WTC11 (cell line): ENCODE measurements around the gene STARD10. TPM values are rescaled to one million over a fixed set of nuclear protein-coding genes. Genes with fewer than 3 reads are reported as not detected.
"Not testable (repeated sequence)": the region's sequence is repeated elsewhere in the genome, so short reads cannot be mapped to it uniquely, and the experiment has no call there.

Experiments
- ATAC-seq: fragments of 200-7000 bp; cut with Tn5 transposase; 2 replicates; pipeline ENCODE4 v1.10.0; 2021; ENCODE audit warnings: mild to moderate bottlenecking, moderate library complexity
- CTCF ChIA-PET: fragments of 300-600 bp; sonication (Branson Sonifier 250); formaldehyde crosslinking; loops from one replicate; lab custom pipeline; 2021; ENCODE audit warnings: antibody characterized with exemption; lab: Charles Lee
- POLR2A ChIA-PET: fragments of 350-600 bp; sonication (Branson Sonifier 250); formaldehyde crosslinking; loops from one replicate; lab custom pipeline; 2021; ENCODE audit warnings: antibody characterized with exemption; lab: Charles Lee
- DNase-seq: peaks from one replicate; pipeline ENCODE4 v3.0.0; 2021; ENCODE audit warnings: low spot score
- H3K27ac Mint-ChIP-seq: 2 replicates; pipeline ENCODE4 v1.8.0; 2021; ENCODE audit warnings: mixed read lengths
- H3K27me3 Mint-ChIP-seq: 2 replicates; pipeline ENCODE4 v1.8.0; 2021; ENCODE audit warnings: low read depth, mild to moderate bottlenecking, moderate library complexity, mixed read lengths
- H3K36me3 Mint-ChIP-seq: 2 replicates; pipeline ENCODE4 v1.8.0; 2021; ENCODE audit warnings: mixed read lengths
- H3K4me1 Mint-ChIP-seq: 2 replicates; pipeline ENCODE4 v1.8.0; 2022; ENCODE audit warnings: mixed read lengths
- H3K4me3 Mint-ChIP-seq: 2 replicates; pipeline ENCODE4 v1.8.0; 2021; ENCODE audit warnings: mild to moderate bottlenecking, moderate library complexity, mixed read lengths
- H3K9me3 Mint-ChIP-seq: 2 replicates; pipeline ENCODE4 v1.8.0; 2021; ENCODE audit warnings: mixed read lengths
- GTF2I ChIP-seq: fragments of 250-450 bp; sonication (Bioruptor Pico); conservative IDR thresholded peaks from 2 replicates; pipeline ENCODE4 v1.4.0; 2021; ENCODE audit warnings: mild to moderate bottlenecking
- NR2C2 ChIP-seq: sonication (generic); formaldehyde crosslinking; IDR thresholded peaks from 2 replicates; pipeline ENCODE4 v1.8.0; 2022; ENCODE audit warnings: mild to moderate bottlenecking, missing genetic modification reagents
- RELA ChIP-seq: sonication (generic); formaldehyde crosslinking; IDR thresholded peaks from 2 replicates; pipeline ENCODE4 v1.8.1; 2022; ENCODE audit warnings: missing genetic modification reagents, mild to moderate bottlenecking, borderline replicate concordance
- total RNA-seq: library from RNA; stranded (reverse); gene quantifications from 3 replicates; pipeline ENCODE4 v1.2.3, GENCODE V29; 2021
- TF ChIP-seq, protein P1 (sequence below): sonication (generic); formaldehyde crosslinking; IDR thresholded peaks from 2 replicates; pipeline ENCODE4 v1.8.0; 2023; ENCODE audit warnings: missing genetic modification reagents, mild to moderate bottlenecking, borderline replicate concordance
- TF ChIP-seq, protein P2 (sequence below): sonication (generic); formaldehyde crosslinking; IDR thresholded peaks from 2 replicates; pipeline ENCODE4 v1.8.1; 2023; ENCODE audit warnings: mild to moderate bottlenecking, missing genetic modification reagents
- TF ChIP-seq, protein P3 (sequence below): sonication (generic); formaldehyde crosslinking; IDR thresholded peaks from 2 replicates; pipeline ENCODE4 v1.8.1; 2023; ENCODE audit warnings: mild to moderate bottlenecking, missing genetic modification reagents
- TF ChIP-seq, protein P4 (sequence below): sonication (generic); formaldehyde crosslinking; IDR thresholded peaks from 2 replicates; pipeline ENCODE4 v1.8.1; 2022; ENCODE audit warnings: missing genetic modification reagents, borderline replicate concordance
- TF ChIP-seq, protein P5 (sequence below): sonication (generic); formaldehyde crosslinking; conservative IDR thresholded peaks from 2 replicates; pipeline ENCODE4 v1.8.1; 2022; ENCODE audit warnings: mild to moderate bottlenecking, missing genetic modification reagents
- TF ChIP-seq, protein P6 (sequence below): sonication (generic); formaldehyde crosslinking; IDR thresholded peaks from 2 replicates; pipeline ENCODE4 v1.8.1; 2023; ENCODE audit warnings: mild to moderate bottlenecking, missing genetic modification reagents, borderline replicate concordance
- TF ChIP-seq, protein P7 (sequence below): sonication (generic); formaldehyde crosslinking; IDR thresholded peaks from 2 replicates; pipeline ENCODE4 v1.8.0; 2022; ENCODE audit warnings: mild to moderate bottlenecking, missing genetic modification reagents
- TF ChIP-seq, protein P8 (sequence below): sonication (generic); formaldehyde crosslinking; IDR thresholded peaks from 2 replicates; pipeline ENCODE4 v1.8.0; 2023; ENCODE audit warnings: mild to moderate bottlenecking, missing genetic modification reagents

Gene STARD10
- total RNA-seq, 1 experiment from 2014 or later = 32.0 TPM

DNA sequence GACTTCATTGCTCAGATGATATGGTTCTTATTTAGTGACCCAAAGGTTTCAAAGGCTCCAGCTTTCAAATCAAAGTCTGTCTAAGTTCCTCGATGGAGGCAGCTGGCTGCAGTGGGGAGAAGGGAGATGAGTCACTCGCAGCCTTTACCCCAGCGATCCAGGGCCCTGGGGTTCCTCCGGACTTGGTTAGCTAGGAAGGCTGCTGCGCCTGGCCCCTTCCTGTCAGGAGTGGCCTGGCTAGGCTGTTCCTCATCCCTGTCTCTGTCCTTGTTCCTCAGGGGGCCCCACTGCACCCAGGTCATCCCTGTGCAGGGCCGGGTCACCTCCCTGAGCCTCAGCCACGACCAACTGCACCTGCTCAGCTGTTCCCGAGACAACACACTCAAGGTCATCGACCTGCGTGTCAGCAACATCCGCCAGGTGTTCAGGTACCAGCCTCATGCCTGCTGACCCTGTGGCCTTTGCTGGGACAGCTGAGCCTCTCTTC lies 34.3 kb upstream of the STARD10 start (continued):
- TF ChIP-seq, protein P1, sequence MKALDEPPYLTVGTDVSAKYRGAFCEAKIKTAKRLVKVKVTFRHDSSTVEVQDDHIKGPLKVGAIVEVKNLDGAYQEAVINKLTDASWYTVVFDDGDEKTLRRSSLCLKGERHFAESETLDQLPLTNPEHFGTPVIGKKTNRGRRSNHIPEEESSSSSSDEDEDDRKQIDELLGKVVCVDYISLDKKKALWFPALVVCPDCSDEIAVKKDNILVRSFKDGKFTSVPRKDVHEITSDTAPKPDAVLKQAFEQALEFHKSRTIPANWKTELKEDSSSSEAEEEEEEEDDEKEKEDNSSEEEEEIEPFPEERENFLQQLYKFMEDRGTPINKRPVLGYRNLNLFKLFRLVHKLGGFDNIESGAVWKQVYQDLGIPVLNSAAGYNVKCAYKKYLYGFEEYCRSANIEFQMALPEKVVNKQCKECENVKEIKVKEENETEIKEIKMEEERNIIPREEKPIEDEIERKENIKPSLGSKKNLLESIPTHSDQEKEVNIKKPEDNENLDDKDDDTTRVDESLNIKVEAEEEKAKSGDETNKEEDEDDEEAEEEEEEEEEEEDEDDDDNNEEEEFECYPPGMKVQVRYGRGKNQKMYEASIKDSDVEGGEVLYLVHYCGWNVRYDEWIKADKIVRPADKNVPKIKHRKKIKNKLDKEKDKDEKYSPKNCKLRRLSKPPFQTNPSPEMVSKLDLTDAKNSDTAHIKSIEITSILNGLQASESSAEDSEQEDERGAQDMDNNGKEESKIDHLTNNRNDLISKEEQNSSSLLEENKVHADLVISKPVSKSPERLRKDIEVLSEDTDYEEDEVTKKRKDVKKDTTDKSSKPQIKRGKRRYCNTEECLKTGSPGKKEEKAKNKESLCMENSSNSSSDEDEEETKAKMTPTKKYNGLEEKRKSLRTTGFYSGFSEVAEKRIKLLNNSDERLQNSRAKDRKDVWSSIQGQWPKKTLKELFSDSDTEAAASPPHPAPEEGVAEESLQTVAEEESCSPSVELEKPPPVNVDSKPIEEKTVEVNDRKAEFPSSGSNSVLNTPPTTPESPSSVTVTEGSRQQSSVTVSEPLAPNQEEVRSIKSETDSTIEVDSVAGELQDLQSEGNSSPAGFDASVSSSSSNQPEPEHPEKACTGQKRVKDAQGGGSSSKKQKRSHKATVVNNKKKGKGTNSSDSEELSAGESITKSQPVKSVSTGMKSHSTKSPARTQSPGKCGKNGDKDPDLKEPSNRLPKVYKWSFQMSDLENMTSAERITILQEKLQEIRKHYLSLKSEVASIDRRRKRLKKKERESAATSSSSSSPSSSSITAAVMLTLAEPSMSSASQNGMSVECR (CRISPR knock-in tag) = no peak
- no peak for TF ChIP-seq RELA (CRISPR knock-in tag)
- TF ChIP-seq, protein P2, sequence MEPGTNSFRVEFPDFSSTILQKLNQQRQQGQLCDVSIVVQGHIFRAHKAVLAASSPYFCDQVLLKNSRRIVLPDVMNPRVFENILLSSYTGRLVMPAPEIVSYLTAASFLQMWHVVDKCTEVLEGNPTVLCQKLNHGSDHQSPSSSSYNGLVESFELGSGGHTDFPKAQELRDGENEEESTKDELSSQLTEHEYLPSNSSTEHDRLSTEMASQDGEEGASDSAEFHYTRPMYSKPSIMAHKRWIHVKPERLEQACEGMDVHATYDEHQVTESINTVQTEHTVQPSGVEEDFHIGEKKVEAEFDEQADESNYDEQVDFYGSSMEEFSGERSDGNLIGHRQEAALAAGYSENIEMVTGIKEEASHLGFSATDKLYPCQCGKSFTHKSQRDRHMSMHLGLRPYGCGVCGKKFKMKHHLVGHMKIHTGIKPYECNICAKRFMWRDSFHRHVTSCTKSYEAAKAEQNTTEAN (CRISPR knock-in tag) = no peak
- TF ChIP-seq, protein P3, sequence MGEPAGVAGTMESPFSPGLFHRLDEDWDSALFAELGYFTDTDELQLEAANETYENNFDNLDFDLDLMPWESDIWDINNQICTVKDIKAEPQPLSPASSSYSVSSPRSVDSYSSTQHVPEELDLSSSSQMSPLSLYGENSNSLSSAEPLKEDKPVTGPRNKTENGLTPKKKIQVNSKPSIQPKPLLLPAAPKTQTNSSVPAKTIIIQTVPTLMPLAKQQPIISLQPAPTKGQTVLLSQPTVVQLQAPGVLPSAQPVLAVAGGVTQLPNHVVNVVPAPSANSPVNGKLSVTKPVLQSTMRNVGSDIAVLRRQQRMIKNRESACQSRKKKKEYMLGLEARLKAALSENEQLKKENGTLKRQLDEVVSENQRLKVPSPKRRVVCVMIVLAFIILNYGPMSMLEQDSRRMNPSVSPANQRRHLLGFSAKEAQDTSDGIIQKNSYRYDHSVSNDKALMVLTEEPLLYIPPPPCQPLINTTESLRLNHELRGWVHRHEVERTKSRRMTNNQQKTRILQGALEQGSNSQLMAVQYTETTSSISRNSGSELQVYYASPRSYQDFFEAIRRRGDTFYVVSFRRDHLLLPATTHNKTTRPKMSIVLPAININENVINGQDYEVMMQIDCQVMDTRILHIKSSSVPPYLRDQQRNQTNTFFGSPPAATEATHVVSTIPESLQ (CRISPR knock-in tag) = no peak
- TF ChIP-seq, protein P4, sequence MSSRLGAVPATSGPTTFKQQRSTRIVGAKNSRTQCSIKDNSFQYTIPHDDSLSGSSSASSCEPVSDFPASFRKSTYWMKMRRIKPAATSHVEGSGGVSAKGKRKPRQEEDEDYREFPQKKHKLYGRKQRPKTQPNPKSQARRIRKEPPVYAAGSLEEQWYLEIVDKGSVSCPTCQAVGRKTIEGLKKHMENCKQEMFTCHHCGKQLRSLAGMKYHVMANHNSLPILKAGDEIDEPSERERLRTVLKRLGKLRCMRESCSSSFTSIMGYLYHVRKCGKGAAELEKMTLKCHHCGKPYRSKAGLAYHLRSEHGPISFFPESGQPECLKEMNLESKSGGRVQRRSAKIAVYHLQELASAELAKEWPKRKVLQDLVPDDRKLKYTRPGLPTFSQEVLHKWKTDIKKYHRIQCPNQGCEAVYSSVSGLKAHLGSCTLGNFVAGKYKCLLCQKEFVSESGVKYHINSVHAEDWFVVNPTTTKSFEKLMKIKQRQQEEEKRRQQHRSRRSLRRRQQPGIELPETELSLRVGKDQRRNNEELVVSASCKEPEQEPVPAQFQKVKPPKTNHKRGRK (CRISPR knock-in tag) = no peak
- TF ChIP-seq NR2C2 (CRISPR knock-in tag) = no peak
- TF ChIP-seq, protein P5, sequence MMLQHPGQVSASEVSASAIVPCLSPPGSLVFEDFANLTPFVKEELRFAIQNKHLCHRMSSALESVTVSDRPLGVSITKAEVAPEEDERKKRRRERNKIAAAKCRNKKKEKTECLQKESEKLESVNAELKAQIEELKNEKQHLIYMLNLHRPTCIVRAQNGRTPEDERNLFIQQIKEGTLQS (CRISPR knock-in tag) = no peak
- TF ChIP-seq, protein P6, sequence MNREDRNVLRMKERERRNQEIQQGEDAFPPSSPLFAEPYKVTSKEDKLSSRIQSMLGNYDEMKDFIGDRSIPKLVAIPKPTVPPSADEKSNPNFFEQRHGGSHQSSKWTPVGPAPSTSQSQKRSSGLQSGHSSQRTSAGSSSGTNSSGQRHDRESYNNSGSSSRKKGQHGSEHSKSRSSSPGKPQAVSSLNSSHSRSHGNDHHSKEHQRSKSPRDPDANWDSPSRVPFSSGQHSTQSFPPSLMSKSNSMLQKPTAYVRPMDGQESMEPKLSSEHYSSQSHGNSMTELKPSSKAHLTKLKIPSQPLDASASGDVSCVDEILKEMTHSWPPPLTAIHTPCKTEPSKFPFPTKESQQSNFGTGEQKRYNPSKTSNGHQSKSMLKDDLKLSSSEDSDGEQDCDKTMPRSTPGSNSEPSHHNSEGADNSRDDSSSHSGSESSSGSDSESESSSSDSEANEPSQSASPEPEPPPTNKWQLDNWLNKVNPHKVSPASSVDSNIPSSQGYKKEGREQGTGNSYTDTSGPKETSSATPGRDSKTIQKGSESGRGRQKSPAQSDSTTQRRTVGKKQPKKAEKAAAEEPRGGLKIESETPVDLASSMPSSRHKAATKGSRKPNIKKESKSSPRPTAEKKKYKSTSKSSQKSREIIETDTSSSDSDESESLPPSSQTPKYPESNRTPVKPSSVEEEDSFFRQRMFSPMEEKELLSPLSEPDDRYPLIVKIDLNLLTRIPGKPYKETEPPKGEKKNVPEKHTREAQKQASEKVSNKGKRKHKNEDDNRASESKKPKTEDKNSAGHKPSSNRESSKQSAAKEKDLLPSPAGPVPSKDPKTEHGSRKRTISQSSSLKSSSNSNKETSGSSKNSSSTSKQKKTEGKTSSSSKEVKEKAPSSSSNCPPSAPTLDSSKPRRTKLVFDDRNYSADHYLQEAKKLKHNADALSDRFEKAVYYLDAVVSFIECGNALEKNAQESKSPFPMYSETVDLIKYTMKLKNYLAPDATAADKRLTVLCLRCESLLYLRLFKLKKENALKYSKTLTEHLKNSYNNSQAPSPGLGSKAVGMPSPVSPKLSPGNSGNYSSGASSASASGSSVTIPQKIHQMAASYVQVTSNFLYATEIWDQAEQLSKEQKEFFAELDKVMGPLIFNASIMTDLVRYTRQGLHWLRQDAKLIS (CRISPR knock-in tag) = no peak
- TF ChIP-seq, protein P7, sequence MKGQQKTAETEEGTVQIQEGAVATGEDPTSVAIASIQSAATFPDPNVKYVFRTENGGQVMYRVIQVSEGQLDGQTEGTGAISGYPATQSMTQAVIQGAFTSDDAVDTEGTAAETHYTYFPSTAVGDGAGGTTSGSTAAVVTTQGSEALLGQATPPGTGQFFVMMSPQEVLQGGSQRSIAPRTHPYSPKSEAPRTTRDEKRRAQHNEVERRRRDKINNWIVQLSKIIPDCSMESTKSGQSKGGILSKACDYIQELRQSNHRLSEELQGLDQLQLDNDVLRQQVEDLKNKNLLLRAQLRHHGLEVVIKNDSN (CRISPR knock-in tag) = no peak
- no peak for TF ChIP-seq GTF2I (CRISPR knock-in tag)
- TF ChIP-seq, protein P8, sequence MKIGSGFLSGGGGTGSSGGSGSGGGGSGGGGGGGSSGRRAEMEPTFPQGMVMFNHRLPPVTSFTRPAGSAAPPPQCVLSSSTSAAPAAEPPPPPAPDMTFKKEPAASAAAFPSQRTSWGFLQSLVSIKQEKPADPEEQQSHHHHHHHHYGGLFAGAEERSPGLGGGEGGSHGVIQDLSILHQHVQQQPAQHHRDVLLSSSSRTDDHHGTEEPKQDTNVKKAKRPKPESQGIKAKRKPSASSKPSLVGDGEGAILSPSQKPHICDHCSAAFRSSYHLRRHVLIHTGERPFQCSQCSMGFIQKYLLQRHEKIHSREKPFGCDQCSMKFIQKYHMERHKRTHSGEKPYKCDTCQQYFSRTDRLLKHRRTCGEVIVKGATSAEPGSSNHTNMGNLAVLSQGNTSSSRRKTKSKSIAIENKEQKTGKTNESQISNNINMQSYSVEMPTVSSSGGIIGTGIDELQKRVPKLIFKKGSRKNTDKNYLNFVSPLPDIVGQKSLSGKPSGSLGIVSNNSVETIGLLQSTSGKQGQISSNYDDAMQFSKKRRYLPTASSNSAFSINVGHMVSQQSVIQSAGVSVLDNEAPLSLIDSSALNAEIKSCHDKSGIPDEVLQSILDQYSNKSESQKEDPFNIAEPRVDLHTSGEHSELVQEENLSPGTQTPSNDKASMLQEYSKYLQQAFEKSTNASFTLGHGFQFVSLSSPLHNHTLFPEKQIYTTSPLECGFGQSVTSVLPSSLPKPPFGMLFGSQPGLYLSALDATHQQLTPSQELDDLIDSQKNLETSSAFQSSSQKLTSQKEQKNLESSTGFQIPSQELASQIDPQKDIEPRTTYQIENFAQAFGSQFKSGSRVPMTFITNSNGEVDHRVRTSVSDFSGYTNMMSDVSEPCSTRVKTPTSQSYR (CRISPR knock-in tag) = no peak

DNA sequence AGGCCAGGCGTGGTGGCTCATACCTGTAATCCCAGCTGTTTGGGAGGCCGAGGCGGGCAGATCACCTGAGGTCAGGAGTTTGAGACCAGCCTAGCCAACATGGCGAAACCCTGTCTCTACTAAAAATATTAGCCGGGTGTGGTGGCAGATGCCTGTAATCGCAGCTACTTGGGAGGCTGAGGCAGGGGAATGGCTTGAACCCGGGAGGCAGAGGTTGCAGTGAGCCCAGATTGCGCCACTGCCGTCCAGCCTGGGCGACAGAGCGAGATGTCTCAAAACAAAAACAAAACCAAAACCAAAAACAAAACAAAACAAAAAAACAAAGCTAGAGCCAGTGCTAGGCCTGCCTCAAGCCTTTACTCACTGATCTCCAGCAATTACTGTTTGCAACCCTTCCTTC lies 33.8 kb upstream of the STARD10 start:
- DNase-seq, H3K36me3 Mint-ChIP-seq, H3K4me1 Mint-ChIP-seq, ATAC-seq, H3K27ac Mint-ChIP-seq, H3K9me3 Mint-ChIP-seq, H3K4me3 Mint-ChIP-seq: not testable (repeated sequence)
- ChIA-PET CTCF (interaction anchor here (0.9 to 8.7 kb wide), 5 partner anchors 14 to 351 kb away, joined by 3 to 83 read pairs (median 6); partner anchors contain the start of genes FCHSD2 and STARD10), POLR2A (interaction anchor here (0.6 to 1.2 kb wide), 2 partner anchors 34 to 88 kb away, joined by 3 to 4 read pairs; partner anchors contain the start of gene STARD10)
- peaks cover 26% of the 10 kb centered on the region for H3K27me3 Mint-ChIP-seq
